ENCODE measurements around the gene SFPQ. TPM values are rescaled to one million over a fixed set of nuclear protein-coding genes. Genes with fewer than 3 reads are reported as not detected.

Gene SFPQ
- total and polyA plus RNA-seq, 2 of the 8 experiments (the other 6 are each of a cell fraction or from before 2014, with no cell fraction given): 118 to 469 TPM

- TF ChIP-seq BCL11A (IDR thresholded peaks at IDR 0.05; ENCODE audit: low read depth in 2 of 2, low read length in 2 of 2) (no peak), RXRA (IDR thresholded peaks at IDR 0.05; ENCODE audit: insufficient read depth, low read depth, low read length) (no peak), NANOG (IDR thresholded peaks at IDR 0.05; ENCODE audit: insufficient read depth, low read depth, low read length, poor library complexity, severe bottlenecking) (no peak)
These were observed 56.2 kb downstream of the SFPQ start (continued) for GRCh38 chr1:35136780-35137179.

Small RNA genes within 50 kb of the gene (small RNA-seq; reads per million reads assigned to genes)
- not detected for gene RF00019 (ENCODE audit: insufficient read depth)

Other genes with a start within 250 kb of the SFPQ start
- 9.3 and 10.2 TPM in 2 replicates for gene TMEM35B, start 207.8 kb downstream of the SFPQ start, total RNA-seq (2021; fragmentation: NEBNext Ultra II Directional; extraction: Animal tissue kit (Norgen Biotek cat#: 25700))
- gene TMEM35B, start 207.8 kb downstream of the SFPQ start, polyA plus RNA-seq (2011; rRNA removed): 16.0 and 31.1 TPM in 2 replicates
- 14.9 and 15.7 TPM in 2 replicates for gene ZMYM6, start 161.2 kb downstream of the SFPQ start, total RNA-seq (2021; fragmentation: NEBNext Ultra II Directional; extraction: Animal tissue kit (Norgen Biotek cat#: 25700))
- 4.1 and 5.1 TPM in 2 replicates for gene ZMYM6, start 161.2 kb downstream of the SFPQ start, polyA plus RNA-seq (2011; rRNA removed)
- 39.6 and 41.3 TPM in 2 replicates for gene ZMYM1, start 113.8 kb downstream of the SFPQ start, total RNA-seq (2021; fragmentation: NEBNext Ultra II Directional; extraction: Animal tissue kit (Norgen Biotek cat#: 25700))
- 7.5 and 10.0 TPM in 2 replicates for gene ZMYM1, start 113.8 kb downstream of the SFPQ start, polyA plus RNA-seq (2011; rRNA removed)
- 81.2 and 81.3 TPM in 2 replicates for gene ZMYM4, start 75.6 kb upstream of the SFPQ start, total RNA-seq (2021; fragmentation: NEBNext Ultra II Directional; extraction: Animal tissue kit (Norgen Biotek cat#: 25700))
- gene ZMYM4, start 75.6 kb upstream of the SFPQ start, polyA plus RNA-seq (2011; rRNA removed): 9.4 and 16.7 TPM in 2 replicates